IPS-15b (cell line): ENCODE results near the gene CDH13.
A peak's percentile ranks its signal among the peaks of the same experiment; 100 is the strongest.

Experiments used
- H3K27me3 ChIP-seq: one replicate; pipeline ENCODE4 v1.6.1; 2013; ENCODE audit warnings: low read length; ENCODE audit not compliant: control insufficient read depth, insufficient read depth
- H3K36me3 ChIP-seq: one replicate; pipeline ENCODE4 v1.6.1; 2013; ENCODE audit warnings: low read length; ENCODE audit not compliant: control insufficient read depth, insufficient read depth
- H3K4me1 ChIP-seq: one replicate; pipeline ENCODE4 v1.6.1; 2013; ENCODE audit warnings: mild to moderate bottlenecking, low read length; ENCODE audit not compliant: control insufficient read depth, insufficient read depth
- H3K4me3 ChIP-seq: one replicate; pipeline ENCODE4 v1.5.1; 2013; ENCODE audit warnings: low read depth, low read length
- H3K9ac ChIP-seq: one replicate; pipeline ENCODE4 v1.6.1; 2013; ENCODE audit warnings: low read depth, mild to moderate bottlenecking, low read length
- H3K9me3 ChIP-seq: one replicate; pipeline ENCODE4 v1.6.1; 2013; ENCODE audit warnings: mild to moderate bottlenecking, low read length; ENCODE audit not compliant: control insufficient read depth, insufficient read depth

Gene CDH13

DNA sequence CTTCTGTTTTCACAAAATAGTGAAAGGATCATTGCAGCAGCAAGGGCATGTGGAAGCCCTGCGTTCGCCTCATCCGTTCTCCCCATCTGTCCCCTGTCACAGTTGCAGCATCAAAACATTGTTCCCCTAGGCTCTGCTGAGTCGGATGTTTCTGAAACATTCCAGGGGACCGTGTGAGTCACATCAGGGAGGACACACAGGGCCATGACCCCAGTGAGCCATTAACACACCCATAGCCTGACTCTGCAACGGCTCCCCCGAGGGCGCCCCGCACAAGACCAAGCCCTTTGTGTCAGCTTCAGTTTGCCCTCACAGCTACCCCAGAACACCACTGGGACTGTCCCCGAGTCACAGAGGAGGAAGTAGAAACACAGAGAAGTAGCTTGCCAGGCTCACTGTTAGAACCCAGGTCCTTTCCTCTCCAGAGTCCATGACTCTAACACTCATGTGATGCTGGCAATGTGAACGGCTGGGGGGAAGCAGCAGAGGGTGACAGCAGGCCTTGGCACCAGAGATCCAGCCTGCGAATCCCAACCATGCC is 1117.7 kb downstream of the CDH13 start:
- Histone ChIP-seq H3K36me3 (no peaks in the 10 kb centered on the region), H3K4me3 (no peak overlapping the region), H3K9me3 (no peaks in the 10 kb centered on the region), H3K27me3 (no peaks in the 10 kb centered on the region), H3K4me1 (no peaks in the 10 kb centered on the region), H3K9ac (no peak overlapping the region)

DNA sequence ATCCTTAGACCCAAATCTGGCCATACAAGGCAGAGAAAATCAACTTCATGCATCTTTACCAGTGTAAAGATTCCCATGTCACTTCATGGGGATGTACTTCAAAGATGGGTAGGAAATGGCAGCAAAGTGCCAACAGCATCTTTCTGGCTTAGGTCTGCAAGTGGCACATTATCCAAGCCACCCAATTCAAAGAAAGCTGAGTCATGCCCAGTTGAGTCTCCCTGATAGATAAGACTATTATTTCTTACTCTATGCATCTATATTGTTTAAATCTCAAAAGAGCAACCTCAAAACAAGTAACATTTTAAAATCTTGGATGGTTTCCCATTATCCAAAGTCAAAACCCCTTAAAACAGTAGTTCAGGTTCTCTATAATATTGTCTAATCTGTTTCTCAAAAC is 1119.8 kb downstream of the CDH13 start:
- Histone ChIP-seq H3K4me1 (no peaks in the 10 kb centered on the region), H3K36me3 (no peaks in the 10 kb centered on the region), H3K9me3 (no peaks in the 10 kb centered on the region), H3K27me3 (no peaks in the 10 kb centered on the region), H3K9ac (no peak overlapping the region), H3K4me3 (no peak overlapping the region)

DNA sequence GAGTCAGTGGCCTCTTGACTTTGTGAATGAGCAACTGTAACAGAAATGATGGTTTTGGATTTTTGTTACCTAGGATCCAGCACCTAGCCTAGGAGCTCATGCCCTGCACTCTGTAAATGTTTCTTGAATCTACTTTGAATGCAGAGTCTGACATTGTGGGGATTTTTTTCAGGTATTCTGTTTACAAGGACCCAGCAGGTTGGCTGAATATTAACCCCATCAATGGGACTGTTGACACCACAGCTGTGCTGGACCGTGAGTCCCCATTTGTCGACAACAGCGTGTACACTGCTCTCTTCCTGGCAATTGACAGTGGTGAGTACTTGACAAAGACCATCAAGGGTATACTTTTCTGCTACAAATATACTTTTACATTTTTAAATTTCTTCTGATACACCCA is 1121.2 kb downstream of the CDH13 start:
- Histone ChIP-seq H3K9me3 (no peaks in the 10 kb centered on the region), H3K4me1 (no peaks in the 10 kb centered on the region), H3K36me3 (no peaks in the 10 kb centered on the region), H3K27me3 (no peaks in the 10 kb centered on the region), H3K4me3 (no peak overlapping the region), H3K9ac (no peak overlapping the region)

DNA sequence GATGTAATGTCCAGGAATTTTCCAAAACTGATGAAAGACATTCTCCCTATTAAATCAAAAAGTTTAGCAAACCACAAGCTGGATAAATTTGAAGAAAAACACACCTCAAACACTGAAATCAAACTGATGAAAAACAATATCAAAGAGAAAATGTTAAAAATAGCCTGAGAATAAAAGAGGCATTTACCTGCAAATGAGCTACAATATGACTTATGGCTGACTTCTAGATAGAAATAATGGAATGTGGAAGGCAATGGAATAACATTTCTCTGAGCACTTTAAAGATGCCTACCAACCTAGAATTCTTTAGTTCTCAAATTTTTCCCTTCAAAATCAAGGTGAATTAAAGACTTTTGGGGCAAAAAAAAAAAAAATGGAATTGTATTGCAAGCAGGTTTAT is 1128.6 kb downstream of the CDH13 start:
- Histone ChIP-seq H3K4me1 (no peaks in the 10 kb centered on the region), H3K9ac (no peak overlapping the region), H3K27me3 (no peaks in the 10 kb centered on the region), H3K36me3 (no peaks in the 10 kb centered on the region), H3K4me3 (no peak overlapping the region), H3K9me3 (no peaks in the 10 kb centered on the region)

DNA sequence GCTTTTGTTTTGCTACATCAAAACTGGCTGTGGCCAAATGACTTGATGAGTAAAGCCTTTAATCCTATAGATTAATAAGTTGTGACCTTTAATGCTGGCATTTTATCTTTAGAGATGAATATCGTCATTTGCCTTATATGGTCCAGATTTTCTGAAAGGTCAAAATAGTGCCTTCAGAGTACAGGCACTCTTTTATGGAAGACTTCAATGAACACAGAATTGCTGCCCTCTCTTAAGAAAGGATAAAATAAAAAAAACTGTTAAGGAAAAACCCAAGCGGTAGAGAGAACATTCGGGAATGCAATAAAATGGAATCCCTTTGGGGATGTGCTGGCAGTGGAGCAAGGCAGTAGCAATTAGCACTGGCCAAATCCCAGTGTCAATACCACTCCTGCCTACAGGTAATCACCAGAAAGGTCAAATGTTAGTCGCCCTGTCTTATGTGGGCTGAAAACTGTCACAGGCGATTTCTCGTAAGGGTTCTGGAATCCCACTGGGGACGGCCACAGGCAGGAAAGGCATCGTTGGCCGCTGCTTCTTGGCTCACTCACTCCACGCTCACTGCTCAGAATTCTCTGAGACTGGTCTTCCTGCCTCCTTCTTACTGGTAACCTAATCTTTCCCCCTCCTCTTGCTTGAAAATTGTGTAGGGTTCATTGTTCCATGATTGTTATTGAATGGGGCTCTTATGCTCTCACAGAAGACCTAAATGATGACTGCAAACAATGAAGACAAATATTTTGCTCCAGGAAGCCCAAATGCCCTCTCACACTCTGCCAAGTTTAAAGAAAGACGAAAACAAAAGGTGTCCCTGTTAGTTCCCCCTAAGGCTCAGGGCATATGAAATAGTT is 1135.6 kb downstream of the CDH13 start:
- Histone ChIP-seq H3K9ac (no peak overlapping the region), H3K4me1 (no peaks in the 10 kb centered on the region), H3K36me3 (no peaks in the 10 kb centered on the region), H3K9me3 (no peaks in the 10 kb centered on the region), H3K4me3 (no peak overlapping the region), H3K27me3 (no peaks in the 10 kb centered on the region)

DNA sequence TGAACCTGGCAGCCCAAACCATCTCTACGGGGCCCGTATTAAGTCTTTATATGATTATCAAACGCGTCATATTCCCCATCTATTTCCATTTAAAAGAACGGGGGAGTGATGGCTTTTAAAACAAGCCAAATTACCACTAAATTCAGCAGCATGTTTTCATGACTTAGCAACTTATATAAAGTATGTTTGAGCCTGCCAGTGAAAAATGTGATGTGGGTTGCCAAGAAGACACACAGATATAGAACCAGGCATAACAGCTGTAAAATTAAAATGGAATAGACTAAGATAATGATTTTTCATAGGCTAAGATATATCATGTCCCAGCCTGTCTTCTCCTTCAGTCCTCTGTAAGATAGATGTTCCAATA is 1136.2 kb downstream of the CDH13 start:
- no peaks in the 10 kb centered on the region for H3K27me3 ChIP-seq

DNA sequence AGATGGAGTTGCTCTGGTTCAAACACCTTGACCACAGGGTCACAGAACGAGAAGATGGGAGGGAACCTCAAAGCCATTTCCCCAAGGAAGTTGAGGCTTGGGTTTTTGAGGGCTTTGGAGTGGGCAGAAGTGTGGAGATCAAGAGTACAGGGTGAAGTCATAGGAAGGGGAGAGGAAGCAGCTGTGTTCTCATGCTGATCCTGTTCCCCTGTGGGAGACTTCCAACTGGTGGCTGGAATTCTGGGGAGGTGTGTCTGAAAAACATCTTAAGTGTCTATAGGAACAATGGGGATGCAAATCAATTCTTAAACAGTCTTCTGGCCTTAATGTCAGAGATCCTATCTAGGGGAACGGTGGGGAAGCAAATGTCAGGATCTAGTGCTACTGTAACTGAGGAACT is 1142.2 kb downstream of the CDH13 start:
- Histone ChIP-seq H3K27me3 (no peaks in the 10 kb centered on the region), H3K9ac (no peak overlapping the region), H3K4me3 (peak overlapping the region; percentile 14)

More for the DNA sequence above, 1136.2 kb downstream of the CDH13 start:
- no peaks in the 10 kb centered on the region for H3K4me1 ChIP-seq
- H3K9me3 ChIP-seq, result no peaks in the 10 kb centered on the region
- no peak overlapping the region for H3K9ac ChIP-seq
- no peaks in the 10 kb centered on the region for H3K36me3 ChIP-seq
- H3K4me3 ChIP-seq, result no peak overlapping the region

DNA sequence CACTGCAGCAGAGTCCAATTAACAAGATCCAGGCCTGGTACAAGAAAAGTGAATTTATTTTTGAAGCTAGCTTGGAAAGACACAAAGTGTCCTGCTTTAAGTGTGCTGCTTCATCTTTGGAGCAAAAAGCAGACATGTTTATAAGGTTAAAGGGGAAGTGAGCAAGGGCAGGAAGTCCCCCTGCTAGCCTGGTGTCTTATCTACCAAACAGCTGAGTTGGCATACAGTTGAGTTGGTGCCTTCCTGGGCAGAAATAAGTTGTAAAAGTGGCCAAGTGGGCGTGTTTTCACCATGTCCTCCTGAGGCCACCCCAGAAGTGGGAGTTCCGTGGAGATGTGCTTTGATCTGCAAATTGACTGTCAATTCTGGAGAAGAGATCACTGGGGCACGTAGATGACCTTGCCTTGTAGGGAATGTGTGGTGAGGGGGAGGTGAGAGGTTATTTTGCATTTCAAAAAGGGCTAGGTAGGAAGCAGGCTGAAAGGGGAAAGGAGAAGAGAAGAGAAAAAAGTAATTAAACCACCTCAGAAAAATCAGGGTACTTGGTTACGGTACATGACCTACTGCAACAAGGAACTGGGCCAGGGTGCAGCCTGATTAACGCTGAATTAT is 1142.7 kb downstream of the CDH13 start:
- H3K36me3 ChIP-seq, result no peaks in the 10 kb centered on the region
- no peaks in the 10 kb centered on the region for H3K27me3 ChIP-seq
- no peaks in the 10 kb centered on the region for H3K9me3 ChIP-seq
- H3K9ac ChIP-seq, result no peak overlapping the region
- H3K4me1 ChIP-seq, result peaks cover 11% of the 10 kb centered on the region
- peak overlapping the region; percentile 14 for H3K4me3 ChIP-seq

More for the DNA sequence above, 1142.2 kb downstream of the CDH13 start:
- H3K9me3 ChIP-seq, result no peaks in the 10 kb centered on the region
- H3K36me3 ChIP-seq, result no peaks in the 10 kb centered on the region
- H3K4me1 ChIP-seq, result peaks cover 11% of the 10 kb centered on the region

DNA sequence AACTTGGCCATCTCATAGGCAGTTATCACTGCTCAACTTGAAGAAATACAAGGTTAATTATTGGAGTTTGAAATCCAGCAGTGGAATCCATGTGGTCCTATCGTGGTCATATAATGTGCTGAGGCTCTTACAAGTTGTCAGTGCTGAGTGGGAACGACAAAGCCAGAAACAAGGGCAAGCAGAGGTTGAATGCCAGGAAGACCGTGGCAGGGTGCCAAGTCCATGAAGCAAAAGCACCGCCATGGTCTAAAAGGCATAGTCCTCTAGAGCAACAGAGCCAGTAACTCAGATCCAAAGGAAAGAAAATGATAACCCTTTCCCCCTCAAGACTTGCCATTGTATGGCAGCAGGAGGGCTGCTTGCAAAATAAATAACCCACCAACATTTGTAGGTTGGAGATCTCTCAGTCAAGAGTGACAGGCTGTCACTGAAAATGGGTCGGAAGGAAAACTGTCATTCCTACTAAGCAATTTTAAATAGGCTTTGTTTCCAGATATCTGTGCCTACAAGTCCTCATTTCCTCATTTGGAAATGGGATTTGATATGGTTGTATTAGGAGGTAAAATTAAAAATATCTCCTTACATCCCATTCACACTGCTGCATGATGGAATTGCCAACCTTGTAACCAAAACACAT is 1144.7 kb downstream of the CDH13 start:
- Histone ChIP-seq H3K9me3 (no peaks in the 10 kb centered on the region), H3K4me3 (no peak overlapping the region), H3K36me3 (no peaks in the 10 kb centered on the region), H3K9ac (no peak overlapping the region), H3K27me3 (no peaks in the 10 kb centered on the region), H3K4me1 (peaks cover 11% of the 10 kb centered on the region)

DNA sequence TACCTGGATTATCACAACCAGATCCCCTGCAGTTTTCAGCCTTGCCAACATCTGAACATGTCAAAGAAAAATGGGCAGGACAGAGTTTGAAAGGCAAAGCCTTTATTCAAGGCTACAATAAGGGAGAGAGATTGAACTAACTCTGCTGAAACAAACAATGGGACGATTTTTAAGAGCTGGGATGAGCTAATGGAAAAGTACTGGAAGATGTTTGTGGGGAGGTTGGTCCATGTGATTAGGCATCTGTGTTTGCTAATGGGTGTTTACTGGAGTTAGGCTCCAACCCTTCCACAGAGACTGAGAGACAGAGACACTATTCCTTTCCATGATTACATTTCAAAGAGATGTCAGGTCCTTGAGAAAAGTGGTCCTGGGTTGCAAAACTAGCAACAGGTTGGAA is 1146.0 kb downstream of the CDH13 start:
- no peaks in the 10 kb centered on the region for H3K27me3 ChIP-seq
- no peaks in the 10 kb centered on the region for H3K36me3 ChIP-seq
- no peaks in the 10 kb centered on the region for H3K9me3 ChIP-seq
- no peak overlapping the region for H3K9ac ChIP-seq
- H3K4me3 ChIP-seq, result no peak overlapping the region
- H3K4me1 ChIP-seq, result peaks cover 11% of the 10 kb centered on the region

DNA sequence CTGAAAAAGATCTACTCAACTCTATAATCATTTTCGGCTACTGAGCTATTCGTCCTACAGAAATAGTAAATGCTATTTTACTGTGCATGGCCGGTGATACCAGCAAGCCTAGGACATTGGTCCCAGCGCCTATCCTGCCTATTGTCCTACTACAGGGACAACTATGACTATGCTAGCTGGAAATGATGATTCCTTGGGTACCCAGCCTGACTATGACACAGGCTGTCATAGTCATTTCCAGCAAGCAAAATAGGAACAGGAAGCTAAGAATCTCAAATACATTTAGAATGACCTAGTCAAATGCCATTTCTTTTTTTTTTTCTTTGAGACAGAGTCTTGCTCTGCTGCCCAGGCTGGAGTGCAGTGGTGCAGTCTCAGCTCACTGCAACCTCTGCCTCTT is 1147.3 kb downstream of the CDH13 start:
- H3K36me3 ChIP-seq, result no peaks in the 10 kb centered on the region
- no peaks in the 10 kb centered on the region for H3K9me3 ChIP-seq
- H3K4me3 ChIP-seq, result no peak overlapping the region
- H3K9ac ChIP-seq, result no peak overlapping the region
- peaks cover 9% of the 10 kb centered on the region for H3K4me1 ChIP-seq
- H3K27me3 ChIP-seq, result no peaks in the 10 kb centered on the region
